DND-41 (cell line): ENCODE data around the gene FOXP1.

Experiments used
- ATAC-seq: fragments of 200-7000 bp; cut with Tn5 transposase; 3 replicates; pipeline ENCODE4 v1.9.1; 2021; ENCODE audit warnings: low read depth; ENCODE audit not compliant: insufficient read depth
- DNase-seq: peaks from one replicate; pipeline ENCODE4 v3.0.0-alpha.2; 2020
- H2AFZ ChIP-seq: 2 replicates; pipeline ENCODE4 v1.6.0; 2012; ENCODE audit warnings: low read depth, low read length
- H3K27ac ChIP-seq: 2 replicates; pipeline ENCODE4 v1.5.1; 2012; ENCODE audit warnings: low read length, inconsistent platforms
- H3K27me3 ChIP-seq: fragments of 200-600 bp; sonication (generic); 2 replicates; pipeline ENCODE4 v1.6.0; 2012; ENCODE audit warnings: low read length, mild to moderate bottlenecking, inconsistent platforms; ENCODE audit not compliant: insufficient read depth, poor library complexity
- H3K36me3 ChIP-seq: 2 replicates; pipeline ENCODE4 v1.5.1; 2012; ENCODE audit warnings: low read length, inconsistent platforms; ENCODE audit not compliant: insufficient read depth
- H3K4me1 ChIP-seq: 2 replicates; pipeline ENCODE4 v1.5.1; 2012; ENCODE audit warnings: mild to moderate bottlenecking, low read length; ENCODE audit not compliant: insufficient read depth
- H3K4me2 ChIP-seq: 2 replicates; pipeline ENCODE4 v1.6.0; 2012; ENCODE audit warnings: mild to moderate bottlenecking, moderate library complexity, low read length, inconsistent platforms; ENCODE audit not compliant: insufficient read depth
- H3K4me3 ChIP-seq, 2 experiments: fragments of 200-600 bp in 1 of 2; shearing (Covaris generic) in 1 of 2; 2 replicates each; pipeline ENCODE4 v1.5.1; 2012 to 2016; ENCODE audit warnings: inconsistent platforms in 2 of 2, low read length in 2 of 2, mild to moderate bottlenecking in 2 of 2, low read depth in 1 of 2, moderate library complexity in 1 of 2
- H3K79me2 ChIP-seq: 2 replicates; pipeline ENCODE4 v1.6.0; 2012; ENCODE audit warnings: low read length, inconsistent platforms; ENCODE audit not compliant: insufficient read depth
- H3K9ac ChIP-seq: 2 replicates; pipeline ENCODE4 v1.6.0; 2012; ENCODE audit warnings: low read depth, mild to moderate bottlenecking, inconsistent platforms, low read length, moderate library complexity
- H3K9me3 ChIP-seq: 2 replicates; pipeline ENCODE4 v1.5.1; 2012; ENCODE audit warnings: low read length, moderate library complexity, mild to moderate bottlenecking, inconsistent platforms; ENCODE audit not compliant: insufficient read depth, severe bottlenecking
- H4K20me1 ChIP-seq: 2 replicates; pipeline ENCODE4 v1.6.0; 2012; ENCODE audit warnings: low read length; ENCODE audit not compliant: insufficient read depth
- EZH2 ChIP-seq: IDR thresholded peaks from 3 replicates; pipeline ENCODE4 v1.6.1; 2012; ENCODE audit warnings: borderline replicate concordance, low read depth, mild to moderate bottlenecking, moderate library complexity, low read length, inconsistent platforms; ENCODE audit not compliant: severe bottlenecking
- TF ChIP-seq, protein P1 (sequence below): IDR thresholded peaks from 2 replicates; pipeline ENCODE4 v1.5.1; 2012; ENCODE audit warnings: borderline replicate concordance, low read length, moderate library complexity, mild to moderate bottlenecking; ENCODE audit not compliant: poor library complexity, severe bottlenecking; ENCODE audit errors: extremely low read depth

The FOXP1 gene

GRCh38 chr3:71444861-71445259 is 138.7 kb downstream of the FOXP1 start:
- Histone ChIP-seq H2AFZ (peak overlapping the region; percentile 23), H4K20me1 (no peaks in the 10 kb centered on the region), H3K27me3 (no peaks in the 10 kb centered on the region), H3K9ac (peak overlapping the region; percentile 60), H3K4me2 (peak overlapping the region; percentile 66), H3K4me3 (peak overlapping the region in 1 of 2 experiments; percentile 45; a peak in 2 of 4 replicates), H3K36me3 (no peaks in the 10 kb centered on the region), H3K4me1 (peaks cover 98% of the 10 kb centered on the region), H3K79me2 (peaks cover 72% of the 10 kb centered on the region), H3K27ac (peak overlapping the region; percentile 100), H3K9me3 (no peaks in the 10 kb centered on the region)
- TF ChIP-seq EZH2, result no peak
- TF ChIP-seq, protein P1, sequence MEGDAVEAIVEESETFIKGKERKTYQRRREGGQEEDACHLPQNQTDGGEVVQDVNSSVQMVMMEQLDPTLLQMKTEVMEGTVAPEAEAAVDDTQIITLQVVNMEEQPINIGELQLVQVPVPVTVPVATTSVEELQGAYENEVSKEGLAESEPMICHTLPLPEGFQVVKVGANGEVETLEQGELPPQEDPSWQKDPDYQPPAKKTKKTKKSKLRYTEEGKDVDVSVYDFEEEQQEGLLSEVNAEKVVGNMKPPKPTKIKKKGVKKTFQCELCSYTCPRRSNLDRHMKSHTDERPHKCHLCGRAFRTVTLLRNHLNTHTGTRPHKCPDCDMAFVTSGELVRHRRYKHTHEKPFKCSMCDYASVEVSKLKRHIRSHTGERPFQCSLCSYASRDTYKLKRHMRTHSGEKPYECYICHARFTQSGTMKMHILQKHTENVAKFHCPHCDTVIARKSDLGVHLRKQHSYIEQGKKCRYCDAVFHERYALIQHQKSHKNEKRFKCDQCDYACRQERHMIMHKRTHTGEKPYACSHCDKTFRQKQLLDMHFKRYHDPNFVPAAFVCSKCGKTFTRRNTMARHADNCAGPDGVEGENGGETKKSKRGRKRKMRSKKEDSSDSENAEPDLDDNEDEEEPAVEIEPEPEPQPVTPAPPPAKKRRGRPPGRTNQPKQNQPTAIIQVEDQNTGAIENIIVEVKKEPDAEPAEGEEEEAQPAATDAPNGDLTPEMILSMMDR, result no peak
- peak; percentile 3; the same call in 1 of the 3 replicates for ATAC-seq
- no peak for DNase-seq

- Histone ChIP-seq H3K79me2 (peaks cover 72% of the 10 kb centered on the region), H3K36me3 (no peaks in the 10 kb centered on the region), H3K4me2 (peak overlapping the region; percentile 66), H3K27me3 (no peaks in the 10 kb centered on the region), H3K9me3 (no peaks in the 10 kb centered on the region), H3K4me1 (peaks cover 97% of the 10 kb centered on the region), H3K27ac (peak overlapping the region; percentile 100), H3K9ac (peak overlapping the region; percentile 60), H2AFZ (peak overlapping the region; percentile 56), H4K20me1 (no peaks in the 10 kb centered on the region), H3K4me3 (peak overlapping the region in 1 of 2 experiments; percentile 50; a peak in 2 of 4 replicates)
- DNase-seq, result peak; percentile 90
- no peak for TF ChIP-seq EZH2
- TF ChIP-seq, protein P1, result no peak
- ATAC-seq, result peak; percentile 79
Measured at GRCh38 chr3:71444028-71444860, 139.3 kb downstream of the FOXP1 start.

DNA sequence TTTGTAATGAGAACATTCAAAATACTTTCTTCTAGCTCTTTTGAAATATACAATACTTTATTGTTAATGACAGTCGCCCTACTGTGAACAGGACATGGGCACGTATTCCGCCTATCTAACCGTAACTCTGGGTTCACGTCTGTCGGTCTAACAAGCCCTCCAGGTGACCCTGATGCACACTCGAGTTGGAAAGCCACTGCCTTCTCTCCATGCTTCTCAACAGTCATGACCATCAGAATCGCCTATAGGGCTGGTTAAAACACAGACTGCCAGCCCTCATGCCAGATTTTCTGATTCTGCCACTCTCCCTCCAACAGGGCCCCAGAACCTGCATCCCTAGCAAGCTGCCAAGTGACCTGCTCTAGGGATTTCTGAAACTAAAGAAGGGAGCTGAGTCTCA is 140.2 kb downstream of the FOXP1 start:
- TF ChIP-seq EZH2, result no peak
- TF ChIP-seq, protein P1, result no peak
- DNase-seq, result no peak
- Histone ChIP-seq H3K4me1 (peaks cover 89% of the 10 kb centered on the region), H3K9me3 (no peaks in the 10 kb centered on the region), H3K27me3 (no peaks in the 10 kb centered on the region), H2AFZ (no peak overlapping the region), H4K20me1 (no peaks in the 10 kb centered on the region; the same call in 1 of the 2 replicates), H3K9ac (peak overlapping the region; percentile 60), H3K79me2 (peaks cover 70% of the 10 kb centered on the region), H3K36me3 (no peaks in the 10 kb centered on the region), H3K4me2 (peak overlapping the region; percentile 66), H3K27ac (peak overlapping the region; percentile 100), H3K4me3 (peak overlapping the region in 1 of 2 experiments; percentile 50; a peak in 2 of 4 replicates)
- ATAC-seq, result no peak
